Activated CD8-positive, alpha-beta memory T cell treated with anti-CD3 and anti-CD28 coated beads, Interleukin-2, amount 50 U/mL, for 24 hours (primary cell): Measurements from ENCODE around the gene METTL27.
"Not testable (repeated sequence)": the region's sequence is repeated elsewhere in the genome, so short reads cannot be mapped to it uniquely, and the experiment has no call there.

Source experiments
- DNase-seq: peaks from one replicate; pipeline ENCODE4 v3.0.0-alpha.2; 2020; ENCODE audit errors: extremely low read depth

The METTL27 gene

GRCh38 chr7:73839290-73839689 lies 3.0 kb downstream of the METTL27 start:
- DNase-seq = no peak

- DNase-seq = no peak
Measured at GRCh38 chr7:73838642-73839041, 3.7 kb downstream of the METTL27 start.

GRCh38 chr7:73837167-73837566 lies 5.1 kb downstream of the METTL27 start:
- not testable (repeated sequence) for DNase-seq

GRCh38 chr7:73834626-73835191 lies 7.6 kb downstream of the METTL27 start:
- DNase-seq = no peak

GRCh38 chr7:73833251-73833919 lies 8.9 kb downstream of the METTL27 start:
- DNase-seq = no peak

GRCh38 chr7:73832806-73833205 lies 9.5 kb downstream of the METTL27 start:
- no peak for DNase-seq

GRCh38 chr7:73831834-73832651 lies 10.3 kb downstream of the METTL27 start:
- no peak for DNase-seq

- DNase-seq = no peak
Measured at GRCh38 chr7:73831584-73831833, 10.8 kb downstream of the METTL27 start.

- DNase-seq = no peak
Measured at GRCh38 chr7:73830681-73831583, 11.4 kb downstream of the METTL27 start, which contains the start of gene CLDN4. CLDN4 (plus strand) TSS chr7:73830996; CDS start chr7:73831202, 206 bp downstream.

- no peak for DNase-seq
Measured at GRCh38 chr7:73829921-73830680, 12.2 kb downstream of the METTL27 start.

- DNase-seq = no peak
Measured at GRCh38 chr7:73829505-73829904, 12.8 kb downstream of the METTL27 start.

GRCh38 chr7:73828972-73829371 lies 13.3 kb downstream of the METTL27 start:
- no peak for DNase-seq

GRCh38 chr7:73828107-73828803 lies 14.1 kb downstream of the METTL27 start:
- DNase-seq = no peak

- DNase-seq = no peak
Measured at GRCh38 chr7:73827567-73828106, 14.7 kb downstream of the METTL27 start.

GRCh38 chr7:73824986-73825385 lies 17.3 kb downstream of the METTL27 start:
- no peak for DNase-seq

GRCh38 chr7:73823873-73824592 lies 18.3 kb downstream of the METTL27 start:
- DNase-seq = no peak

GRCh38 chr7:73823257-73823656 lies 19.1 kb downstream of the METTL27 start:
- no peak for DNase-seq

- DNase-seq = no peak
Measured at GRCh38 chr7:73822319-73823173, 19.8 kb downstream of the METTL27 start.
